Middle frontal gyrus (tissue), 1 donor: ENCODE measurements around the gene SIGLEC15.
"Not testable (repeated sequence)": the region's sequence is repeated elsewhere in the genome, so short reads cannot be mapped to it uniquely, and the experiment has no call there.

Experiments used
- DNase-seq: peaks from one replicate; pipeline ENCODE4 v3.0.0-alpha.2; 2015; ENCODE audit warnings: low spot score; ENCODE audit errors: extremely low spot score

The SIGLEC15 gene

GRCh38 chr18:45841765-45842442 is 16.4 kb downstream of the SIGLEC15 start:
- DNase-seq = no peak

- DNase-seq = no peak
These were observed 17.5 kb downstream of the SIGLEC15 start for GRCh38 chr18:45843019-45843418.

- no peak for DNase-seq
These were observed 19.5 kb downstream of the SIGLEC15 start for GRCh38 chr18:45844938-45845337.

- DNase-seq = no peak
These were observed 19.9 kb downstream of the SIGLEC15 start for GRCh38 chr18:45845410-45845809.

- no peak for DNase-seq
These were observed 21.6 kb downstream of the SIGLEC15 start for GRCh38 chr18:45847119-45847518.

GRCh38 chr18:45848643-45849042 is 23.2 kb downstream of the SIGLEC15 start:
- DNase-seq = not testable (repeated sequence)

- no peak for DNase-seq
These were observed 24.1 kb downstream of the SIGLEC15 start for GRCh38 chr18:45849529-45849928.

GRCh38 chr18:45850021-45850420 is 24.5 kb downstream of the SIGLEC15 start:
- no peak for DNase-seq

GRCh38 chr18:45851161-45851925 is 25.9 kb downstream of the SIGLEC15 start:
- no peak for DNase-seq

GRCh38 chr18:45852631-45853030 is 27.2 kb downstream of the SIGLEC15 start:
- no peak for DNase-seq

- no peak for DNase-seq
These were observed 28.6 kb downstream of the SIGLEC15 start for GRCh38 chr18:45854036-45854586.

GRCh38 chr18:45856531-45856930 is 31.1 kb downstream of the SIGLEC15 start:
- no peak for DNase-seq

- no peak for DNase-seq
These were observed 33.9 kb downstream of the SIGLEC15 start for GRCh38 chr18:45859334-45859733.

- no peak for DNase-seq
These were observed 35.0 kb downstream of the SIGLEC15 start for GRCh38 chr18:45860492-45860891.

- no peak for DNase-seq
These were observed 35.5 kb downstream of the SIGLEC15 start for GRCh38 chr18:45860971-45861370.

GRCh38 chr18:45861926-45862325 is 36.5 kb downstream of the SIGLEC15 start:
- no peak for DNase-seq

GRCh38 chr18:45863469-45863868 is 38.0 kb downstream of the SIGLEC15 start:
- no peak for DNase-seq

- DNase-seq = no peak
These were observed 38.6 kb downstream of the SIGLEC15 start for GRCh38 chr18:45864081-45864480.

GRCh38 chr18:45865466-45865865 is 40.0 kb downstream of the SIGLEC15 start:
- DNase-seq = no peak

- DNase-seq = no peak
These were observed 44.9 kb downstream of the SIGLEC15 start for GRCh38 chr18:45870419-45870818.

GRCh38 chr18:45871431-45872084 is 46.1 kb downstream of the SIGLEC15 start:
- DNase-seq = no peak
